PFSK-1 (cell line): ENCODE measurements around the gene APIP.

Experiments
- FOXP2 ChIP-seq: optimal IDR thresholded peaks from 2 replicates; pipeline ENCODE3; 2011; ENCODE audit warnings: borderline replicate concordance, control low read depth, inconsistent platforms; ENCODE audit not compliant: insufficient read depth; ENCODE audit errors: extremely low read length, extremely low read depth
- POLR2AphosphoS5 ChIP-seq: IDR thresholded peaks from 2 replicates; pipeline ENCODE4 v1.6.1; 2012; ENCODE audit warnings: low read depth, mild to moderate bottlenecking, control low read depth, low read length, moderate library complexity
- SIN3A ChIP-seq: IDR thresholded peaks from 2 replicates; pipeline ENCODE4 v1.6.1; 2012; ENCODE audit warnings: mild to moderate bottlenecking, low read length, moderate library complexity, borderline replicate concordance; ENCODE audit not compliant: insufficient read depth
- TAF1 ChIP-seq: IDR thresholded peaks from 2 replicates; pipeline ENCODE4 v1.6.1; 2012; ENCODE audit warnings: low read length, control low read depth, borderline replicate concordance; ENCODE audit not compliant: insufficient read depth
- TF ChIP-seq, protein P1 (sequence below), 2 experiments: IDR thresholded peaks; 2 replicates each; pipeline versions ENCODE4 v1.6.1 to v1.8.0; 2011 to 2012; ENCODE audit warnings: low read depth in 2 of 2, low read length in 2 of 2, control low read depth in 1 of 2, inconsistent platforms in 1 of 2, mild to moderate bottlenecking in 1 of 2, moderate library complexity in 1 of 2; ENCODE audit not compliant: insufficient read depth in 1 of 2

APIP gene

DNA sequence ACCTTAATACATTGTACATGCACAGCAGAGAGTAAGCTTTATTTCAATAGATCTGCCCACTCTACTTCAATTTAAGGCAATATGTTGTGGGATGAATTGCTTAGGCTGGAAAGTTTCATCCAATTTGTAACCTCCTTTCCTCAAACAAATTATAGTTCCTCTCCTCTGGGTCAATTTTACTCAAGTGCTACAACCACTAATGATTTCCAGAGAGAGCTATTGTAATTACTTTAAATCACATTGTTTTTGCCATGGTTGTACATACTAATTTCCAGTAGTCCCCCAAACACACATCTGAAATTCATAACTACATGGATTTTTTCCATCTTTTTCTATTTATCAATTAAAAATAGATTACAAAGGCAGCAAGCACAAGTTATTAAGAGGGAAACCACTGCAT lies 72.9 kb downstream of the APIP start:
- TF ChIP-seq TAF1 (no peak), SIN3A (no peak), FOXP2 (no peak), POLR2AphosphoS5 (no peak)
- TF ChIP-seq, protein P1, sequence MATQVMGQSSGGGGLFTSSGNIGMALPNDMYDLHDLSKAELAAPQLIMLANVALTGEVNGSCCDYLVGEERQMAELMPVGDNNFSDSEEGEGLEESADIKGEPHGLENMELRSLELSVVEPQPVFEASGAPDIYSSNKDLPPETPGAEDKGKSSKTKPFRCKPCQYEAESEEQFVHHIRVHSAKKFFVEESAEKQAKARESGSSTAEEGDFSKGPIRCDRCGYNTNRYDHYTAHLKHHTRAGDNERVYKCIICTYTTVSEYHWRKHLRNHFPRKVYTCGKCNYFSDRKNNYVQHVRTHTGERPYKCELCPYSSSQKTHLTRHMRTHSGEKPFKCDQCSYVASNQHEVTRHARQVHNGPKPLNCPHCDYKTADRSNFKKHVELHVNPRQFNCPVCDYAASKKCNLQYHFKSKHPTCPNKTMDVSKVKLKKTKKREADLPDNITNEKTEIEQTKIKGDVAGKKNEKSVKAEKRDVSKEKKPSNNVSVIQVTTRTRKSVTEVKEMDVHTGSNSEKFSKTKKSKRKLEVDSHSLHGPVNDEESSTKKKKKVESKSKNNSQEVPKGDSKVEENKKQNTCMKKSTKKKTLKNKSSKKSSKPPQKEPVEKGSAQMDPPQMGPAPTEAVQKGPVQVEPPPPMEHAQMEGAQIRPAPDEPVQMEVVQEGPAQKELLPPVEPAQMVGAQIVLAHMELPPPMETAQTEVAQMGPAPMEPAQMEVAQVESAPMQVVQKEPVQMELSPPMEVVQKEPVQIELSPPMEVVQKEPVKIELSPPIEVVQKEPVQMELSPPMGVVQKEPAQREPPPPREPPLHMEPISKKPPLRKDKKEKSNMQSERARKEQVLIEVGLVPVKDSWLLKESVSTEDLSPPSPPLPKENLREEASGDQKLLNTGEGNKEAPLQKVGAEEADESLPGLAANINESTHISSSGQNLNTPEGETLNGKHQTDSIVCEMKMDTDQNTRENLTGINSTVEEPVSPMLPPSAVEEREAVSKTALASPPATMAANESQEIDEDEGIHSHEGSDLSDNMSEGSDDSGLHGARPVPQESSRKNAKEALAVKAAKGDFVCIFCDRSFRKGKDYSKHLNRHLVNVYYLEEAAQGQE (IDR thresholded peaks at IDR 0.05; ENCODE audit: insufficient read depth in 1 of 2, low read depth in 2 of 2, low read length in 2 of 2), result no peak

DNA sequence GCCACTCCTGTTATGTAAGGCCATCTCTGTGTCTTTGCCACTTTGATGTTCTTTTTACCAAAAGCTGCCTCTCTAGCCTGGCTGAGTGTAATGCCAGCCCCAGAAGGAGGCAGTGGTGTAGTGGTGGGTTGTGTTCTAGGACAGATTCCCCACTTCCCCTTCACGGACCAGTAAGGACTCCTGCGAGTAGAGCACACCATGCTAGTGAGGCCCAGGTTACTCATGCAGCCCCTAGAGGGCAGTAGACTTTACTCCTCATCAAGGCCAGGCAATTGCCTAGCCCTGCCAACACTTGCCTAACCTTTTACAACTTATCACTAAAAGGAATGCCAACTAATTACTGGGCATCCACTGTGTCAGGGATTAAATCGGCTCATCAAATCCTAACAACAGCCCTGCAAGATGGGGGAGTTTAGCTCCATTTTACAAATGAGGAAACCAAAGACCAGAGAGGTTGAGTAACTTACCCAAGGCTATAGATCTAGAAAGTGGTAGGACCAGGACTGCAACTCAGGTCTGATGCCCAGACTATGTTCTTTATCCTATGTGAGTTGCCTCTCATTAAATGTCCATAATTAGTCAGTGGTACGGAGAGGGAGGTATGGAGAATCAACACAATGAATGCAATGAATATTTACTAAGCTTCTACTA lies 75.3 kb downstream of the APIP start:
- TF ChIP-seq, protein P1 (IDR thresholded peaks at IDR 0.05; ENCODE audit: insufficient read depth in 1 of 2, low read depth in 2 of 2, low read length in 2 of 2), result no peak

GRCh38 chr11:34839969-34840368 lies 76.2 kb downstream of the APIP start:
- TF ChIP-seq POLR2AphosphoS5 (no peak), FOXP2 (no peak), TAF1 (no peak), SIN3A (no peak)
- TF ChIP-seq, protein P1 (IDR thresholded peaks at IDR 0.05; ENCODE audit: insufficient read depth in 1 of 2, low read depth in 2 of 2, low read length in 2 of 2), result no peak

GRCh38 chr11:34836958-34837856 lies 79.0 kb downstream of the APIP start:
- no peak for TF ChIP-seq FOXP2
- no peak for TF ChIP-seq POLR2AphosphoS5
- no peak for TF ChIP-seq SIN3A
- TF ChIP-seq TAF1, result no peak
- TF ChIP-seq, protein P1 (IDR thresholded peaks at IDR 0.05; ENCODE audit: insufficient read depth in 1 of 2, low read depth in 2 of 2, low read length in 2 of 2), result no peak

DNA sequence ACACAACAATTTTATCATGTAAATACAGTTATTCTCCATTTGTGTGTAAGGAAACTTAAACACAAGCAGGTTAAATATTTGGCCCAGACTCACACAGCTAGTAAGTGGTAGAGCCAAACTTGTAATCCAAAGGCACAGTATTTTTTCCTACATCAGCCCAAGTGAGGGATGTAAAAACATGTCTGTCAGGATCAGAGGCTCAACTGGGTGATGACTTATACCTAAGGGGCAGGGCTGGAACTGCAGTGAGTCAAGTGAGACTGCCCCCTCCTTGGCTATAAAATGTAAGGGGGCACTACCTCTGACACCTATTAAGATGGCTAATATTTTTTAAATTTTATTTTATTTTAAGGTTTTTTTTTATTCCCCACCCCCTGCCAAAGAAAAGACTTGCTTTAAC lies 82.6 kb downstream of the APIP start:
- TF ChIP-seq TAF1 (no peak), SIN3A (no peak), FOXP2 (no peak), POLR2AphosphoS5 (no peak)
- TF ChIP-seq, protein P1 (IDR thresholded peaks at IDR 0.05; ENCODE audit: insufficient read depth in 1 of 2, low read depth in 2 of 2, low read length in 2 of 2), result no peak
